NB4 (cell line): ENCODE results near the gene SLC35E3.

Source experiments
- DNase-seq: peaks from one replicate; pipeline ENCODE4 v3.0.0; 2010; ENCODE audit warnings: low read depth
- H3K4me3 ChIP-seq: one replicate; pipeline ENCODE4 v1.5.1; 2011; ENCODE audit warnings: mild to moderate bottlenecking, low read depth, low read length, moderate library complexity
- MYC ChIP-seq: IDR thresholded peaks from 2 replicates; pipeline ENCODE4 v1.6.1; 2011; ENCODE audit warnings: low read depth, low read length
- POLR2A ChIP-seq: IDR thresholded peaks from 2 replicates; pipeline ENCODE4 v1.6.1; 2011; ENCODE audit warnings: mild to moderate bottlenecking; ENCODE audit not compliant: insufficient read length; ENCODE audit errors: extremely low read depth
- TF ChIP-seq, protein P1 (sequence below): IDR thresholded peaks from one replicate; pipeline ENCODE4 v1.5.1; 2012; ENCODE audit warnings: low read depth, low read length
- TF ChIP-seq, protein P2 (sequence below): IDR thresholded peaks from 2 replicates; pipeline ENCODE4 v1.6.1; 2011; ENCODE audit warnings: low read depth, low read length

The SLC35E3 gene

DNA sequence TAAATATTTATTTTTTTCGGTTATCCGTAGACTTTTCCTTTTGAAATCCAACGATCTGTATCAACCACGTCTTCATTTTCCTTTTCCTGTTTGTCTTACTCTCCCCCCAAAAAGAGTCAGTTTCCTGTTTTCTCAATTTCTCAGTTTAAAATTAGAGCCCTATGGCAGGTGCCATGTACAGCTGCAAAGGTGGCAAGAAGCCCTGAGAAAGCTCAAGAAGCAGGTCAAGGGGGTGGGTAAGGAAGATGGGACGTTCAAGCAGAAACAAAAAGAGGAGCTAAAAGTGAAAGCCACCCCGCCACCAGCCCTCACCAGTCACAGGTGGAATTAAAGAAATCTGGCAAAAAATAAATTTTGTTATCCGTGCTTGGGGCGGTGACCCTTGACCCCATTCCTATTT is 26.7 kb downstream of the SLC35E3 start:
- no peak overlapping the region for H3K4me3 ChIP-seq
- no peak for DNase-seq
- TF ChIP-seq MYC (no peak), POLR2A (no peak)
- TF ChIP-seq, protein P1, sequence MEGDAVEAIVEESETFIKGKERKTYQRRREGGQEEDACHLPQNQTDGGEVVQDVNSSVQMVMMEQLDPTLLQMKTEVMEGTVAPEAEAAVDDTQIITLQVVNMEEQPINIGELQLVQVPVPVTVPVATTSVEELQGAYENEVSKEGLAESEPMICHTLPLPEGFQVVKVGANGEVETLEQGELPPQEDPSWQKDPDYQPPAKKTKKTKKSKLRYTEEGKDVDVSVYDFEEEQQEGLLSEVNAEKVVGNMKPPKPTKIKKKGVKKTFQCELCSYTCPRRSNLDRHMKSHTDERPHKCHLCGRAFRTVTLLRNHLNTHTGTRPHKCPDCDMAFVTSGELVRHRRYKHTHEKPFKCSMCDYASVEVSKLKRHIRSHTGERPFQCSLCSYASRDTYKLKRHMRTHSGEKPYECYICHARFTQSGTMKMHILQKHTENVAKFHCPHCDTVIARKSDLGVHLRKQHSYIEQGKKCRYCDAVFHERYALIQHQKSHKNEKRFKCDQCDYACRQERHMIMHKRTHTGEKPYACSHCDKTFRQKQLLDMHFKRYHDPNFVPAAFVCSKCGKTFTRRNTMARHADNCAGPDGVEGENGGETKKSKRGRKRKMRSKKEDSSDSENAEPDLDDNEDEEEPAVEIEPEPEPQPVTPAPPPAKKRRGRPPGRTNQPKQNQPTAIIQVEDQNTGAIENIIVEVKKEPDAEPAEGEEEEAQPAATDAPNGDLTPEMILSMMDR, result no peak
- TF ChIP-seq, protein P2, sequence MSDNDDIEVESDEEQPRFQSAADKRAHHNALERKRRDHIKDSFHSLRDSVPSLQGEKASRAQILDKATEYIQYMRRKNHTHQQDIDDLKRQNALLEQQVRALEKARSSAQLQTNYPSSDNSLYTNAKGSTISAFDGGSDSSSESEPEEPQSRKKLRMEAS, result no peak

DNA sequence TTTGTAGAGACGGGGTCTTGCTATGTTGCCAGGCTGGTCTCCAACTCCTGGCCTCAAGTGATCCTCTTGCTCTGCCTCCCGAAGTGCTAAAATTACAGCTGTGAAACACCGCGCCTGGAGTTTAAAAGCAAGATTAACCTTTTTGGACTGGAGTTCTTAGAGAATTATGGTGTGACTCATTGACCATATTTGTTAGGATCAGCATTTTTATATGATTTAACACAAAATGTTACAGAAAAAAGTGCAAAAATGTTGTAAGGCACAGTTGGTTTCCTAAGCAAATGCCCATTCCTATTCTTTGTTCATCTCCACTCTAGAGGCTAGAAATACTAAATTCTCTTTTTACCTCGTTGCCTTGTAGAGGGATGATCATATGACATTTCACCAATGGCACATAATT is 27.6 kb downstream of the SLC35E3 start:
- no peak for TF ChIP-seq MYC
- no peak for DNase-seq
- H3K4me3 ChIP-seq, result no peak overlapping the region

DNA sequence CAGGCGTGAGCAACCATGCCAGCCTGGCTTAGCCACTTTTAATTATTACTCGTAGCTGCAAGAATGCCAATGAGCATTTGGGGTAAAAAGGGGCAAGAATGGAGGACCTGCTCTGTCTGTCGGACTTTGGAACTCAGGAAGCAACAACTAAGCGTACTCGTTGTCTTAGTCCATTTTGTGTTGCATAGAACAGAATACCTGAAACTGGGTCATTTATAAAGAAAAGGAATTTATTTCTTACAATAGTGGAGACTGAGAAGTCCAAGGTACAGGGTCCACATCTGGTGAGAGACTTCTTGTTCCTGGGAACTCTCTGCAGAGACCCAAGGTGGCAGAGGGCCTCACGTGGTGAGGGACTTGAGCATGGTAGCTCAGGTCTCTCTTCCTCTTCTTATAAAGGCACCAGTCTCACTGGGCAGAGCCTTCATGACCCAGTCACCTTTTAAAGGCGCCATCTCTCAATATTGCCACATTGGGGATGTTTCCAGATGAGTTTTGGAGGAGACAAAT is 29.2 kb downstream of the SLC35E3 start:
- H3K4me3 ChIP-seq, result no peak overlapping the region
- TF ChIP-seq, protein P2, result no peak
- TF ChIP-seq, protein P1, result no peak
- TF ChIP-seq POLR2A, result no peak
- no peak for TF ChIP-seq MYC
- DNase-seq, result no peak

DNA sequence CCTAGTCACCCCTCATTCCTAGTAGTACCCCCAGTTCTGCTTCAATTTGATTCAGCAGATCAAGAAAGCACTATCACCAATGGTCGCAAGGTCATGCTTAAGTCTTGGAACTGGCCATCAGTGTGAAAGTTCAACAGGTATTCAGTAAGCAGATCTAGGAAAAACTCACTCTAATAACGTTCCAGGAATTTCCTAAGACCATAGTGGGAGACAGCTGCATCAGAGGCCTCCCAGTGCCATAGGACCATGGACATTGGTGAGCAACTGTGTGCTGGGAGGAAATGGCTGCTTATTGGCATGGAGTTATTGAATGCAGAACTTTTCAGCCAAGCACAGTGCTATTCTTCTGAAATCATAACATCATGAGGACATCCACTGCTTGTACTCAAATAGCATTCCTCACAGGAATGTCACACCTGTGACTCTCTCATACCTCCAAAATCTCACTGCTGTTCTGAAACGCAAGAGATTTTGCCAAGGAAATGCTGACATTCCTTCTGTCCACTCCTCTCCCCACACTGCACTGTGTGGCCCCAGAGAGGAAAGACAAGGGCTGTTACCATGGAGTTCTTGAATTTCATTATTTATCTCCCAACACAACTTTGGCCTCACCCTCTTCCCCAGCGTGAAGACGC is 31.1 kb downstream of the SLC35E3 start:
- no peak overlapping the region for H3K4me3 ChIP-seq
- no peak for DNase-seq
- TF ChIP-seq, protein P2, result no peak
- TF ChIP-seq, protein P1, result no peak
- TF ChIP-seq POLR2A (no peak), MYC (no peak)

DNA sequence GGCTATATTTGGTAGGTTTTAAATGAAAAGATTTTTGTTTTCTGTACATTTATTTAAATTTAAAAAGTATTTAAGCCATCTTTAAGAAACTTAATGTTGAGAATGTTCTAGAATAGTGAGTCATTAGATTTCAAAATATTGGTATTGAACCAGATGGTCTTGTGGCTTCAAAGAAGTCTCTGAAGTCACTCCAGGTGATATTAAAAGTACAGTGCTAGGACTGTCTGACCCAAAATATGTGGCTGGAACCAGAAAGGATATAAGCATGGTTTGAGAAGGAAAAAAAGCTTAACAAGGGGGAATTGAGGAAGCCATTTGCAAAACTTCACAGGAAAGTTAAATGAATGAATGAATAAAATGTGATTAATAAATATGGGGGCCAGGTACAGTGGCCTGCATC is 33.3 kb downstream of the SLC35E3 start:
- TF ChIP-seq POLR2A, result no peak
- TF ChIP-seq, protein P1, result no peak
- no peak for DNase-seq
- no peak overlapping the region for H3K4me3 ChIP-seq

DNA sequence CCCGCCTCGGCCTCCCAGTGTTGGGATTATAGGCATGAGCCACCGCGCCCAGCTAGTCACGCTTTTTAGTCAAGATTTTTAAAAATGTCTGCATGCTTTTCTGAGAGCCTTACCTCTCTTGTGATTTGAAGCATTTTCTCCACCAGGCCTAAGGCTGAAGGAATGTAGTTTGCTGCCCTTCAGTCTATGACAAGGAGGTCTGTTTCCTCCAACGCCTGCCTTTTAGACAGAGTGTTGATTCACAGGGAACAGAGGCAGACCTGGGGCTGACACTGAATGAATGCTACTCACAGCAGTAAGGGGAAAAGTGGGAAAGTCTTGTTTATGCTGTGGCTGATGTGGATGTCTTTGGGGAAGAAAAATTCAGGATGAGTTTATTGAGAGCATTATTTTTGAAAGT is 34.8 kb downstream of the SLC35E3 start:
- no peak overlapping the region for H3K4me3 ChIP-seq
- DNase-seq, result no peak
- no peak for TF ChIP-seq POLR2A
- TF ChIP-seq MYC, result no peak
- TF ChIP-seq, protein P1, result no peak
- TF ChIP-seq, protein P2, result no peak
